ENCODE data around the gene KRTAP17-1. TPM values are rescaled to one million over a fixed set of nuclear protein-coding genes. Genes with fewer than 3 reads are reported as not detected.
"Not testable (repeated sequence)": the region's sequence is repeated elsewhere in the genome, so short reads cannot be mapped to it uniquely, and the experiment has no call there.

Gene KRTAP17-1, protein sequence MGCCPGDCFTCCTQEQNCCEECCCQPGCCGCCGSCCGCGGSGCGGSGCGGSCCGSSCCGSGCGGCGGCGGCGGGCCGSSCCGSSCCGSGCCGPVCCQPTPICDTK
- total RNA-seq: not detected in 2 replicates

DNA sequence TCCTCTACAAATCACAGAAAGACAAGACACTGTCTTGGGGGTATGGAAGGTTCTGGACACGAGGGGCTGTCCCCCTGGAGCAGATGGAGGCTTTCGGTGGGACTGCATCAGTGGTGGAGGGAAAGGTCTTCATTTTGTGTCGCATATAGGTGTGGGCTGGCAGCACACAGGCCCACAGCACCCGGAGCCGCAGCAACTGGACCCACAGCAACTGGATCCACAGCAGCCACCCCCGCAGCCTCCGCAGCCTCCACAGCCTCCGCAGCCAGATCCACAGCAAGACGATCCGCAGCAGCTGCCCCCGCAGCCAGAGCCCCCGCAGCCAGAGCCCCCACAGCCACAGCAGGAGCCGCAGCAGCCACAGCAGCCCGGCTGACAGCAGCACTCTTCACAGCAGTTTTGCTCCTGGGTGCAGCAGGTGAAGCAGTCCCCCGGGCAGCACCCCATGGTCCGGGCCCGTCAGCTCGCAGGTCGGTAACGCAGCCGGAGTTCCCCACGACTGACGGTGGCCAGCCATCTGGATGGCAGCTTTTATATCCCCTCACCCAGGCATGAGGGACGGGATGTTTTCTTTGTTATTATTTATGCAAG lies at the start of gene KRTAP17-1:
KRTAP17-1 (minus strand) TSS at position 507 of the 591 bp plus-strand sequence; CDS start at position 447, 60 bp downstream.
- H3K27me3 Mint-ChIP-seq: peaks cover 7% of the 10 kb centered on the region
- H3K36me3 Mint-ChIP-seq (ENCODE audit: low read depth): no peaks in the 10 kb centered on the region
- H3K9me3 Mint-ChIP-seq: no peaks in the 10 kb centered on the region
- no peak within 1 kb of the TSS for H3K4me3 Mint-ChIP-seq
- intact Hi-C loops (cut with micrococcal nuclease): no loop called here
- no peak for DNase-seq
- no peak within 1 kb of the TSS for H3K27ac Mint-ChIP-seq
- H3K4me1 Mint-ChIP-seq: peaks cover 4% of the 10 kb centered on the region

DNA sequence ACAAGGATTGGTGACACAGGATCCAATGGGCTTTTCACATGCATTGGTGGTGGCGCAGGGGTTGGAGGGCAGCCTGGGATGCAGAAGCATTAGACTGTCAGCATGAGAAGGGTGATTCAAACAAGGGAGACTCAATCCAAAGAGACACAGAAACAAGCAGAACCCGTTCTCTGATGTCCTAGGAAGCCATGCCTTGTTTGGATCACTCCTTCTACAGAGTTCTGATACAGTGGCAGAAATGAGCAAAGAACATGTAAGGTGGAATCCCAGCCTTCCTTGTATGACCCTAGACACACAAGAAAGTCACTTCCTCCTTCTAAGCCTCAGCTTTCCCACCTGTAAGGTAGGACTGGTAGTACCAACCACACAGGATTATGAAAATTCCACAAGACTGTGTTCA lies 48.4 kb upstream of the KRTAP17-1 start:
- intact Hi-C loops (cut with micrococcal nuclease): no loop called here
- H3K36me3 Mint-ChIP-seq (ENCODE audit: low read depth): no peaks in the 10 kb centered on the region
- H3K4me1 Mint-ChIP-seq: peaks cover 3% of the 10 kb centered on the region
- no peak overlapping the region for H3K27ac Mint-ChIP-seq
- peaks cover 12% of the 10 kb centered on the region for H3K27me3 Mint-ChIP-seq
- H3K4me3 Mint-ChIP-seq: no peak overlapping the region
- no peaks in the 10 kb centered on the region for H3K9me3 Mint-ChIP-seq
- no peak for DNase-seq

DNA sequence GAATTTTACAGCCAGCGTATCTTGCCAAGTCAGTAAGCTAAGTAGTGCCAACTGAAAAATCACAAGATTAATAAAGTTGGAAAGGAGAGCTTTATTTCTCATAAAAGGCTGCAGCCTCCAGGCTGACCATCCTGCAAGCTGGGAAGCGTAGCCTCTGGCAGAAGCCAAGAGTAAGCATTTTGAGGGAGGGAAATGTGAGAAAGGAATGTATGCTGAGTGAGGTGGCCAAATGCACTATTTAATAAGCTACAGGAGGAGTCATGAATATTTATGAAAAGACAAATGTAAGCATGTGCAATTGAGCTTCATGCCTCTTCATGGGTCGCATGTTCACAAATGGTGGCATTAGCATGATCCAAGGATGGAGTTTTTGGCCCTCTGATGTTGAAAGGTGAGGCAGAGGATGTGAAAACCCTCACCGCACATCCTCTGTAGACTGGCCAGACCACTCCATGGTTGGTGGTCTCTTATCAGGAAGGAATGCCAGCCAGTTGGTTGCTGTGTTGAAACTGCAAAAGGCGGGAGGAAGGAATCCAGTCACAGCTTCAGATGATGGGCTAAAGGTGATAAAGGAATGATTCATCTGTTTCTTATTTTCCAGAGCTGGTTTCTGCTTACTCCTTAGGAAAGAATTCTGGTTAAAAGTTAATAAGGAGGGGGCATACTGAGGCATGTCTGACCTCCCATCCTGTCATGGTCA lies 44.9 kb upstream of the KRTAP17-1 start:
- DNase-seq: no peak
- intact Hi-C loops (cut with micrococcal nuclease): no loop called here
- Mint-ChIP-seq H3K9me3 (no peaks in the 10 kb centered on the region), H3K27me3 (peaks cover 18% of the 10 kb centered on the region), H3K4me3 (no peak overlapping the region), H3K4me1 (peaks cover 3% of the 10 kb centered on the region), H3K27ac (no peak overlapping the region), H3K36me3 (ENCODE audit: low read depth) (no peaks in the 10 kb centered on the region)

DNA sequence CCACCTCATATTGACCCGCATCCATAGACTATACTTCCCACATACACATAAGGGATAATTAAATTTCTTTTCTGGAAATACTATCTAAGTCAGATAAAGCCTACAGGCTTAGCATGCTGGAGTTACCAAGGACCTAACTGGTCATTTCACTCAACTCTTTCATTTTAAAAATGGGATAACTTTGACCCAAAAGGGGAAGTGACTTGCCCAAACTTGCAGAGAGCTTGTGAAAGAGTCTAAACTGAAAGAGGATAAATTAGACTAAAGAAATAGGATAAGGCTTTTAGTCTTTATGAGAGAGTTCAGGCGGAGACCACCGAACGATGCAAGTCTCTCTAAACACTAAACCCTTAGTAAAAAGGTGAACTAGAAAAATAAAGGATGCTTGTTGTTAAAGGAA lies 39.0 kb upstream of the KRTAP17-1 start:
- peaks cover 35% of the 10 kb centered on the region for H3K27me3 Mint-ChIP-seq
- H3K27ac Mint-ChIP-seq: no peak overlapping the region
- intact Hi-C loops (cut with micrococcal nuclease): no loop called here
- H3K36me3 Mint-ChIP-seq (ENCODE audit: low read depth): no peaks in the 10 kb centered on the region
- no peak overlapping the region for H3K4me3 Mint-ChIP-seq
- H3K4me1 Mint-ChIP-seq: peaks cover 2% of the 10 kb centered on the region
- no peak for DNase-seq
- H3K9me3 Mint-ChIP-seq: peaks cover 4% of the 10 kb centered on the region

DNA sequence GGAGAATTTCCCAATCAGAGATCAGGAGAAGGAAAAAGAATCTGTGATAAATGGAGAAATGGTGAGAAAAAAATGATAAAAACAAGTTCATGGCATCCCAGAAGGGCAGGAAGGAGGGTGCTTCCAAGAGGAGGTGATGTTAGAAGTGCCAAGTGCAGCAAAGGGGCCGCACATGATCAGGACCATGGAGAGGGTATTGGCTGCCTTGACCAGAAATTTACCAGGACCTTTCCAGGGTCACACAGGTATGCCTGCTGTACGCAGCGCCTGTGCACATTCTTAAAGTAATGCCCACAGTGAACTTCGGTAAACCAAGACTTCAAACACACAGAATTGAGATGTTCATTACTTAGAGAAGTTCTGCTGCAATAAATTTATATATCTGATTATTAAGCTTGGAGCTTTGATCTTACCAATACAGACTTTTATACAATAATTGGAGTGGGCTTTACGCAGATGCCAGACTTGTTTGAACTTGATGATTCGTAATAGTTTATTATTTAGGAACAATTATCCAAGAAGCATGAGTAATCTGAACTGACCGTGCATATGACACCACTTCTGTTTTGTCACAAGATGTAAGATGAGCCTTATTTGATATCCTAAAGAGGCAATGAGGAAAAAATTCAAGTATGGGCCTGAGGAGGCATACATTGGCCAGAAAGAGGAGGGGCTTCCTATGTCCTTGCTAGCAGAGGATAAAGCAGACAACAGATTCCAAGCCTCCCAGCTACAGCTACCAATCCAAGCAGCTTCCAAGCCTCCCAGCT lies 37.3 kb upstream of the KRTAP17-1 start:
- H3K9me3 Mint-ChIP-seq: peaks cover 4% of the 10 kb centered on the region
- no peak overlapping the region for H3K27ac Mint-ChIP-seq
- H3K36me3 Mint-ChIP-seq (ENCODE audit: low read depth): no peaks in the 10 kb centered on the region
- intact Hi-C loops (cut with micrococcal nuclease): no loop called here
- H3K27me3 Mint-ChIP-seq: peaks cover 34% of the 10 kb centered on the region
- no peak overlapping the region for H3K4me3 Mint-ChIP-seq
- DNase-seq: no peak
- H3K4me1 Mint-ChIP-seq: peaks cover 2% of the 10 kb centered on the region

DNA sequence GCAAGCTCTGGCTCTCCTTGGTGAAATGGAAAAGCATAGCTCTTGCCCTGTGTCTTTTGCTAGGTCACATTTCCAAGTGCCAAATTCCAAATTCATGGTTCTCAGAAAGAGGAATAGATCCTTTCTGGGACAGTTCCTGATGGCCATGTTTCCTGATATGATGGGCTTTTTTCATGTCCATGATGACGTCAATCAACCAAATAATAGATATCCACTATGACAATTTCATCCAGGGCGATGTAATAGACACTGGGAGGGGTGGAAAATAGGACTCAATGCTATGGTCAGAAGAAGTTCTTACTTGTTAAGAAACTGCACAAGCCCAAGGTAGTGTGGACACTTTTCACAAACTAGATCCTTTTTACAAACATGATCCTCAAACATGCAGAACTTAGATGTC lies 35.7 kb upstream of the KRTAP17-1 start:
- peaks cover 2% of the 10 kb centered on the region for H3K4me1 Mint-ChIP-seq
- DNase-seq: no peak
- H3K9me3 Mint-ChIP-seq: peaks cover 4% of the 10 kb centered on the region
- peaks cover 31% of the 10 kb centered on the region for H3K27me3 Mint-ChIP-seq
- H3K4me3 Mint-ChIP-seq: no peak overlapping the region
- no peaks in the 10 kb centered on the region for H3K36me3 Mint-ChIP-seq (ENCODE audit: low read depth)
- H3K27ac Mint-ChIP-seq: no peak overlapping the region
- intact Hi-C loops (cut with micrococcal nuclease): no loop called here

DNA sequence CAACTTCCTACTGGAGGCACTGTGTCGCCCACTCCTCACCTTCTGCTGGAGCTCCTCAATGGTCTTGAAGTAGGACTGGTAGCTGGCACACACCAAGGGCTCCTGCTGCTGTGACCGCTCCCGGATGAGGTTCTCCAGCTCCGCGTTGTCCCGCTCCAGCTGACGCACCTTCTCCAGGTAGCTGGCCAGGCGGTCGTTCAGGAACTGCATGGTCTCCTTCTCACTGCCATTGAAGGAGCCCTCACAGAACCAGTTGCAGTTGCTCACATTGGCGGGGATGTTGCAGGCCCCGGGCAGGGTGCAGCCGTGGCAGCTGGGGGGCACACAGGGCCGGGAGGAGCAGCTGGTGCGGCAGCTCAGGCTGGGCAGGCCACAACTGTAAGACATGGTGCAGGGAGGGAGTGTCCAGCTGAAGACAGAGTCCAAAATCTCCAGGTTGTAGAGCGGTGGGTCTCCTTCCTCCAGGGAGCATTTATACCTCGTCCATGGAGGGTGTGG lies 34.9 kb upstream of the KRTAP17-1 start, which contains the start of gene KRT33A:
KRT33A (minus strand) TSS at position 448 of the 498 bp plus-strand sequence; CDS start at position 387, 61 bp downstream.
- H3K4me3 Mint-ChIP-seq; DNase-seq; H3K4me1 Mint-ChIP-seq; H3K36me3 Mint-ChIP-seq (ENCODE audit: low read depth); H3K27ac Mint-ChIP-seq; intact Hi-C loops (cut with micrococcal nuclease); H3K9me3 Mint-ChIP-seq: not testable (repeated sequence)
- H3K27me3 Mint-ChIP-seq: peaks cover 27% of the 10 kb centered on the region

DNA sequence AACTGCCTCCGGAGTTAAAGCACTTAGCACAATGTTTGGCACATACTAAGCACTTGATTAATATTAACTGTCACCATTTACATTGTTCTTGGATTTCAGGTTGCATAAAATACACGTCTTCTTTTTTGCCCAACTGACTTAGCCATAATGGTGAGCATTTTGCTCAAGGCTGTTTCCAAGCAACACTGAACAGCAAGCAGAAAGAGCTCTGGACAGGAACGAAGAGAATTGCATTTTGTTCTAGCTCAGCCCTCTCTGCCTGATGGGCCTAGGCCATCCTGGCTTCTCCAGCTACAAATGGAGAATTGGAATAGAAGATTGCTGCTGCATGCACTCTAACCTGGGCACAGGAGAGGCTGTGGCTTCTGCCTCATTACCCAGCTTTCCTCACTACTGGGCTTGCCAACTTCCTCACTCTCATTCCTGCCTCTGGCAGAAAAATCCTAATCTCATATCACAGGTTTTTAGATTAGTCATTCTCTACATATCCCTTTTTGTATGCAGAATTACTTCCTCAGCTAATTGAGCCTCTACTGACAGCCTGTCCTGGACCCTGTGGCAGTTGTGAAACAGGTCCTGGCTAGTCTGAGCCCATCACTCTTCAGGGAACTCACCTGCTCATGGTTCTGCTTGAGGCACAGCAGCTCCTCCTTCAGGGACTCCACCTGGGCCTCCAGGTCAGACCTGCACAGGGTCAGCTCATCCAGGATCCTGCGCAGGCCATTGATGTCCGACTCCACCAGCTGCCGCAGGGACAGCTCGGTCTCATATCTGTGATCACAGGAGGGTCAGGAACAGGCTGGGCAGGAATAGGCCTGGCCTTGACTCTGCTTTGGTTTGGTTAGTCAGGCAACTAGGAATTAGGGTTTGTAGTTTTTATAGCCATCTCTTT lies 32.6 kb upstream of the KRTAP17-1 start:
- peaks cover 2% of the 10 kb centered on the region for H3K36me3 Mint-ChIP-seq (ENCODE audit: low read depth)
- H3K4me3 Mint-ChIP-seq: no peak overlapping the region
- no peak overlapping the region for H3K27ac Mint-ChIP-seq
- peaks cover 7% of the 10 kb centered on the region for H3K9me3 Mint-ChIP-seq
- intact Hi-C loops (cut with micrococcal nuclease): no loop called here
- peaks cover 2% of the 10 kb centered on the region for H3K4me1 Mint-ChIP-seq
- DNase-seq: no peak
- H3K27me3 Mint-ChIP-seq: peaks cover 19% of the 10 kb centered on the region

DNA sequence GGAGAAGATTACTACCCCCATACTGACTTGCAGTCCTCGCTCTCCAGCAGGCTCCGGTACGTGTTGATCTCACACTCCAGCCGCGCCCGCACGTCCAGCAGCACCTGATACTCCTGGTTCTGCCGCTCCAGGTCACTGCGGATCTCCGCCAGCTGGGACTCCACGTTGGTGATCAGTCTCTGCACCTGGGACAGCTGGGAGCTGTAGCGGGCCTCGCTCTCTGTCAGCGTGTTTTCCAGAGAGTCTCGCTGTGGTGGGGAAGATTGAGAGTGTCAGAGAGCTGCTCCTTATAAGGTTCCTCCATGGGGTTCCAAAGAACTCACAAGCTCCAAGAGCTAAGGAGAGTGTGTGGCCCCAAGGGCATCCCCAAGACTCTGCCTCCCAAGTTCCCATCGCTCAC lies 30.9 kb upstream of the KRTAP17-1 start:
- DNase-seq; H3K4me3 Mint-ChIP-seq; H3K9me3 Mint-ChIP-seq; H3K4me1 Mint-ChIP-seq; H3K36me3 Mint-ChIP-seq (ENCODE audit: low read depth); H3K27ac Mint-ChIP-seq; intact Hi-C loops (cut with micrococcal nuclease); H3K27me3 Mint-ChIP-seq: not testable (repeated sequence)

DNA sequence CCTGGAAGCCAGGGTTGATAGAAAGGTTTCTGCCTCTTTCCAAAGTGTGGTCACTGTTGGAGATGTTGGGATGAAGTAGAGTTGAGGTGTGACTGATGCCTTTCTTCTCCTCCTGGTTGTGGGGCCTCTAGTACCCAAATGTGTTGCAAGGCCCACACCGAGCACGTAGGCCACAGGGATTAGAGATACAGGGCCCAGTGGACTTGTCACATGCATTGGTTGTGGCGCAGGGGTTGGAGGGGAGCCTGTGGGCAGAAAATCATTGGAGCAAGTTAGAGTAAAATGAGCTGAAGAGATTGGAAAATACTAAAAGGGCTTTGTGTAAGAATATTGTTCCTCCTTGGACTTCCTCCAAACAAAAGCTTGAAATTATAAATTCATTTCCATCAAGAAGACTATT lies 30.5 kb upstream of the KRTAP17-1 start:
- peaks cover 10% of the 10 kb centered on the region for H3K4me1 Mint-ChIP-seq
- H3K9me3 Mint-ChIP-seq: peaks cover 6% of the 10 kb centered on the region
- no peak for DNase-seq
- peaks cover 3% of the 10 kb centered on the region for H3K36me3 Mint-ChIP-seq (ENCODE audit: low read depth)
- H3K27ac Mint-ChIP-seq: no peak overlapping the region
- H3K4me3 Mint-ChIP-seq: no peak overlapping the region
- H3K27me3 Mint-ChIP-seq: peaks cover 10% of the 10 kb centered on the region
- intact Hi-C loops (cut with micrococcal nuclease): no loop called here

DNA sequence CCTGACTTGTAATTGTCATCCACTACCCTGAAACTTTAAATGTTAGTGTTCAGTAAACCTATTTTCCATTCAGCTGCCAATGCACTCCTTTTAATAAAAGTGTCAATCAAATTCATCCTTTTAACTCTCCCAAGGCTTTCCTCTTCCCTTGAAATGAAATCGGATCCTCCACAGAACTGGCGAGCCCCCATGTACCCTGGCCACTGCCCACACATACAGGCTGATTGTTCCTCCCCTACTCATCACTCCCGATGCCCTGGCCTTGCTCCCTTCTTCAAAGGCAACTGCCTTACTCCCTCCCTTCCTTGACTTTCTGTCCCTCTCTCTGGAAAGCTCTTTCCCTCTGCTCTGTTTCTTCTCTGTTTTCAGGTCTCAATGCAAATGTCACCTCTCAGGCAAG lies 27.5 kb upstream of the KRTAP17-1 start:
- Mint-ChIP-seq H3K36me3 (ENCODE audit: low read depth) (peaks cover 3% of the 10 kb centered on the region), H3K27me3 (peaks cover 11% of the 10 kb centered on the region), H3K4me3 (no peak overlapping the region), H3K27ac (no peak overlapping the region), H3K9me3 (peaks cover 6% of the 10 kb centered on the region), H3K4me1 (peaks cover 36% of the 10 kb centered on the region)
- no peak for DNase-seq
- intact Hi-C loops (cut with micrococcal nuclease): no loop called here

DNA sequence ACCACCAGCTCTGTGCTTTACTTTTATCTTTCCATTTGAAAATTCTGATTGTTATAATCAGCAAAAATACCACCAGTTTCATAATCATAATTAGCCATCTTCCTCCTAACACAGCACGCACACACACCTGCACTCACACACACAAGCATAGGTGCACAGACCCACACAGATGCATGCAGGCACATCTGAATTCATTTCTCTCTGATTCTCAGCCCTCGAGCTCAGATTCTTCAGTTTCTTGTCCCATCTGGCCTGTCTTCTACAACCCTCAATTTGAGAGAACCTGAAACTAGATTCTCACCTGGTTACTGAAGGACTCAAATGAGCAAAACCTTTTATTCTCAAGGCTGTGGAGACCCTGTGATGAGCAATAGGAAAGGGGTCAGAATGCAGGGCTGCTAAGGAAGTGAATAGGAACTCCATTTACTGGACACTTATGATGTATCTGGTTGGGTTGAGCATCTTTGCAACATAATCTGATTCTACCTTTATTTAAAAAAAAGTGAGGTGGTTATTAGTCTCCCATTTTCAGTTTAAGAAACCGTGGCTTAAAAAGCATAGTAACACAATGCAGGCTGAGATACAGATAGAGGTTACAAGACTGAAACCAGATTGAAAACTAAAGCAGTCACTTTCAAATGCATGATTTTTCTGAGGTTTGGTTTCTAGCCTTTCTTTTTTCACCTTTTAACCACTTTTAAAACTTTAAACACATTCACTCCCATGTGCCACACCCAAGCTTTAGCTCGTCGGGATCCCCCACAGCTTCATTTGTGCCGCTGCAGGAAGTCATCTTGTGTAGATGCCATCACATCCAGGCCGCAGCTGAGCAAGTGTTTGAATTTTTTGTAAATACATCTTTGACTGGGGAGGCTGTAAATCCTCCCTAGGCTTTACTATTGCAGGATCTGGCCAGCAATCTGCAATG lies 25.7 kb upstream of the KRTAP17-1 start:
- peaks cover 10% of the 10 kb centered on the region for H3K27me3 Mint-ChIP-seq
- H3K27ac Mint-ChIP-seq: peak overlapping the region; percentile 82
- peaks cover 36% of the 10 kb centered on the region for H3K4me1 Mint-ChIP-seq
- intact Hi-C loops (cut with micrococcal nuclease): loop anchor here (1.0 kb wide), 1 partner anchor 62 kb away; no protein-coding TSS in a partner anchor
- H3K4me3 Mint-ChIP-seq: peak overlapping the region; percentile 45
- H3K9me3 Mint-ChIP-seq: peaks cover 6% of the 10 kb centered on the region
- DNase-seq: peak; percentile 89
- peaks cover 3% of the 10 kb centered on the region for H3K36me3 Mint-ChIP-seq (ENCODE audit: low read depth)

Measured in activated CD4-positive, alpha-beta T cell treated with anti-CD3 and anti-CD28 coated beads, Interleukin-2, amount 10 ng/mL, durations not matched to agents 24 days and 14 days (primary cell).